Peyer's patch (tissue), 4 donors: Measurements from ENCODE around the gene TRAP1. TPM values are rescaled to one million over a fixed set of nuclear protein-coding genes. Genes with fewer than 3 reads are reported as not detected.
"Not testable (repeated sequence)": the region's sequence is repeated elsewhere in the genome, so short reads cannot be mapped to it uniquely, and the experiment has no call there.

Experiments
- DNase-seq, 3 donors: peaks; one replicate each; pipeline ENCODE4 v3.0.0-alpha.2; 2017 to 2019
- H3K27ac ChIP-seq, 4 donors: fragments of 200-600 bp; sonication (generic); one replicate each; pipeline ENCODE4 v1.5.1; 2016 to 2019
- H3K27me3 ChIP-seq, 2 donors: fragments of 200-600 bp; sonication (generic); one replicate each; pipeline ENCODE4 v1.5.1; 2019
- H3K36me3 ChIP-seq, 3 donors: fragments of 200-600 bp; sonication (generic); one replicate each; pipeline ENCODE4 v1.5.1; 2016 to 2019
- H3K4me1 ChIP-seq, 4 donors: fragments of 200-600 bp; sonication (generic); one replicate each; pipeline ENCODE4 v1.5.1; 2016 to 2019
- H3K4me3 ChIP-seq, 4 donors: fragments of 200-600 bp; sonication (generic); 1 replicate in 3 of 4; 2 replicates in 1 of 4; pipeline ENCODE4 v1.5.1; 2016 to 2019; ENCODE audit warnings: mild to moderate bottlenecking in 1 of 4
- H3K9me3 ChIP-seq, 4 donors: fragments of 200-600 bp; sonication (generic); one replicate each; pipeline ENCODE4 v1.5.1; 2016 to 2019; ENCODE audit warnings: mild to moderate bottlenecking in 1 of 4
- POLR2A ChIP-seq, 2 donors: fragments of 450-650 bp; IDR thresholded peaks; one replicate each; pipeline ENCODE4 v1.5.1; 2017; ENCODE audit warnings: antibody characterized with exemption in 2 of 2, mild to moderate bottlenecking in 2 of 2, moderate library complexity in 2 of 2
- total RNA-seq, 4 donors: library from RNA; depleted of rRNA; stranded (reverse); fragments of >200 nt; gene quantifications; one replicate each; pipeline ENCODE4 v1.1.0, GENCODE V29; 2016
- TF ChIP-seq, protein P1 (sequence below), 6 experiments: fragments of 450-650 bp in 4 of 6; fragments of 200-600 bp in 2 of 6; sonication (generic) in 1 of 6; IDR thresholded peaks; one replicate each; pipeline ENCODE4 v1.5.1; 2017 to 2019; ENCODE audit warnings: antibody characterized with exemption in 6 of 6, mild to moderate bottlenecking in 3 of 6, moderate library complexity in 1 of 6

TRAP1 gene
- total RNA-seq, 4 donors from 2014 or later = 18.9 to 151 (median 52.8) TPM

DNA sequence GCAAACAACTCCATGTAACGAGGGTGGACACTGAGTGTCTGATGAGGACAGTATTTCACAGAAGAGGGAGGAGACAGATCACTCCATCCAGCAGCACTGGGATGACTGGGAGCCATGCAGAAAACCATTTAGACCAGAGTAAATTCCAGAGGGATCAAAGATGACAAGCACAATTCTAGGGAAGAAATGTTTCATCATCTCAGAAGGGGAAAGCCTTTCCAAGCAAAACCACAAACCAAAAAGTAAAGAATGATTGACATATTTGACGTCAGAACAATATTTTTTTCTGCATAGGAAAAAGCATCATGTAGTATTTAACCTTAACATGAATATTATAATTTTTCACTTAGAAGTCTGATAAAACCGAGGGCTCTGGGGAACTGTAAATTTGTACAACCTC lies 58.1 kb downstream of the TRAP1 start:
- Histone ChIP-seq H3K4me1 (no peaks in the 10 kb centered on the region), H3K27ac (no peak overlapping the region), H3K4me3 (no peak overlapping the region), H3K9me3 (no peaks in the 10 kb centered on the region), H3K27me3 (no peaks in the 10 kb centered on the region), H3K36me3 (peaks cover 0 to 82% (median 3%) of the 10 kb centered on the region in 3 donors)
- no peak for DNase-seq
- TF ChIP-seq, protein P1, sequence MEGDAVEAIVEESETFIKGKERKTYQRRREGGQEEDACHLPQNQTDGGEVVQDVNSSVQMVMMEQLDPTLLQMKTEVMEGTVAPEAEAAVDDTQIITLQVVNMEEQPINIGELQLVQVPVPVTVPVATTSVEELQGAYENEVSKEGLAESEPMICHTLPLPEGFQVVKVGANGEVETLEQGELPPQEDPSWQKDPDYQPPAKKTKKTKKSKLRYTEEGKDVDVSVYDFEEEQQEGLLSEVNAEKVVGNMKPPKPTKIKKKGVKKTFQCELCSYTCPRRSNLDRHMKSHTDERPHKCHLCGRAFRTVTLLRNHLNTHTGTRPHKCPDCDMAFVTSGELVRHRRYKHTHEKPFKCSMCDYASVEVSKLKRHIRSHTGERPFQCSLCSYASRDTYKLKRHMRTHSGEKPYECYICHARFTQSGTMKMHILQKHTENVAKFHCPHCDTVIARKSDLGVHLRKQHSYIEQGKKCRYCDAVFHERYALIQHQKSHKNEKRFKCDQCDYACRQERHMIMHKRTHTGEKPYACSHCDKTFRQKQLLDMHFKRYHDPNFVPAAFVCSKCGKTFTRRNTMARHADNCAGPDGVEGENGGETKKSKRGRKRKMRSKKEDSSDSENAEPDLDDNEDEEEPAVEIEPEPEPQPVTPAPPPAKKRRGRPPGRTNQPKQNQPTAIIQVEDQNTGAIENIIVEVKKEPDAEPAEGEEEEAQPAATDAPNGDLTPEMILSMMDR (IDR thresholded peaks at IDR 0.05) = no peak
- TF ChIP-seq POLR2A (IDR thresholded peaks at IDR 0.05) = no peak

DNA sequence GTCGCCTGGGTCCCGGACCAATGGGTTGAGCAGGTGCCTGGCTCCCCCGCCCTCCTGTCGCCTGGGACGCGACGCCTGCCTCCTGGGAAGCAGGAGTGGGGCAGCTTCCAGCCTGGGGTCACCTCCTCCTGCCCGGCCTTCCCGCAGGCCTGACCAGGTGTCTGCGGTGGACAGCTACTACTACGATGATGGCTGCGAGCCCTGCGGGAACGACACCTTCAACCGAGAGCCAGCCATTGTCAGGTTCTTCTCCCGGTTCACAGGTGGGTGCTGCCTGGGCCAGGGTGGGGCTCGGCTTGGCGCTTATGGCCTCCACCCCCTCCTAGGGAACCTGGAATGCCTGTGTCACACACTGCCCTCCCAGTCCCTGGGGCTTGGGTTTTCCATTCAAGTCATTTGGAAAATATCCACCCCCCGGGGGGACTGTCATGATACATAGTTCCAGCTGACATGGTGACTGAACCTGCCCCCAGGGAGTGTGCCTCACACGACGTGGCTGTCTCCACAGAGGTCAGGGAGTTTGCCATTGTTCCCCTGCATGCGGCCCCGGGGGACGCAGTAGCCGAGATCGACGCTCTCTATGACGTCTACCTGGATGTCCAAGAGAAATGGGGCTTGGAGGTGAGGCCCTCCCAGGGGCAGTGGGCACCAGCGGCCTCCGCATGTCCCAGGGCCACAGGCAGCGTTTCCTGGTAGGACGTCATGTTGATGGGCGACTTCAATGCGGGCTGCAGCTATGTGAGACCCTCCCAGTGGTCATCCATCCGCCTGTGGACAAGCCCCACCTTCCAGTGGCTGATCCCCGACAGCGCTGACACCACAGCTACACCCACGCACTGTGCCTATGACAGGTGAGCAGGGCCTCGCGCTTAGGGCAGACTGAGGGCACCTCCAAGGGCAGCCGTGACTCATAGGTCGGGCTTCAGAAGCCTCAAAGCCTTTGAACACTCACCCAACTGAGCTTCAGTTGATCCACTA lies 60.5 kb downstream of the TRAP1 start:
- TF ChIP-seq, protein P1 (IDR thresholded peaks at IDR 0.05) = no peak
- TF ChIP-seq POLR2A (IDR thresholded peaks at IDR 0.05) = no peak
- no peaks in the 10 kb centered on the region for H3K9me3 ChIP-seq
- DNase-seq = peak in 2 of 3 donors; percentile 70 to 76
- peak overlapping the region in 3 of 4 donors; percentile 32 to 96 (median 49) for H3K27ac ChIP-seq
- peaks cover 0 to 74% (median 3%) of the 10 kb centered on the region in 3 donors for H3K36me3 ChIP-seq
- no peaks in the 10 kb centered on the region for H3K27me3 ChIP-seq
- peak overlapping the region in 2 of 4 donors; percentile 61 to 66 for H3K4me3 ChIP-seq
- H3K4me1 ChIP-seq = peaks cover 0 to 4% (median 0%) of the 10 kb centered on the region in 4 donors

DNA sequence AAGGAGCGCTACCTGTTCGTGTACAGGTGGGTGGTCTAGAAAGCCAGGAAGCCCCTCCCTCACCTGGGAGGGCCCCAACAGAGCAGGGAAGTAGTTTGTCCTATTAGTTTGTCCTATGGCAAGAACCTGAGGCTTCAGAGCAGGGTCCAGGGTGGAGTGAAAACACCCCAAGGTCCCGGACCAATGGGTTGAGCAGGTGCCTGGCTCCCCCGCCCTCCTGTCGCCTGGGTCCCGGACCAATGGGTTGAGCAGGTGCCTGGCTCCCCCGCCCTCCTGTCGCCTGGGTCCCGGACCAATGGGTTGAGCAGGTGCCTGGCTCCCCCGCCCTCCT lies 61.2 kb downstream of the TRAP1 start:
- H3K4me3 ChIP-seq = peak overlapping the region in 3 of 4 donors; percentile 26 to 66 (median 61)
- peaks cover 0 to 74% (median 3%) of the 10 kb centered on the region in 3 donors for H3K36me3 ChIP-seq
- not testable (repeated sequence) for H3K9me3 ChIP-seq, H3K27me3 ChIP-seq, H3K4me1 ChIP-seq
- DNase-seq = peak in 1 of 3 donors; percentile 74
- peak; percentile 71 to 76 for TF ChIP-seq POLR2A (IDR thresholded peaks at IDR 0.05)
- peak overlapping the region in 3 of 4 donors; percentile 74 to 96 (median 94) for H3K27ac ChIP-seq

DNA sequence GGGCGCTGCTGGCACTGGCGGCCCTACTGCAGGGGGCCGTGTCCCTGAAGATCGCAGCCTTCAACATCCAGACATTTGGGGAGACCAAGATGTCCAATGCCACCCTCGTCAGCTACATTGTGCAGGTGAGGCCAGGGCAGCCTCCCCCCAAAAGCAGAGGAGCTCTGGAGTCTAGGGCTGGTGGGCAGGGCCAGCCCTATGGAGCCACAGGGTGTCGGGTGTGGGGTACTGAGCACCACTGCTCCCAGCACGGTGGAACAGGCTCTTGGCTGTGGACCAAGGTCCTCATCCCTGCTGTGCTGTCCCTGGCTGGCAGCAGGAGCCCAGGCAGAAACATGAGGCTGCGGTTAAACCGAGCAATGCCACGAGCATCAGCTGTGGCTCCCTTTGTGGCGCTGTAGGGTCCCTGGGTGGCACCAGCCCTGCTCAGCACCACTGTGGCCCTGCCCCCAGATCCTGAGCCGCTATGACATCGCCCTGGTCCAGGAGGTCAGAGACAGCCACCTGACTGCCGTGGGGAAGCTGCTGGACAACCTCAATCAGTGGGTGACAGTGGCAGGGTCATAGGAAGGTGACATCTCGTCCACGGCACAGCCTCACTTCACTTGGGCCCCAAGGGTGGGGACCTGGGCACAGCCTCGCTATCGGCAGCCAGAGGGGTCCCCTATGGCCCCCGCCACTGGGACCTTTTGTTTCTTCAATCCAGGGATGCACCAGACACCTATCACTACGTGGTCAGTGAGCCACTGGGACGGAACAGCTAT lies 61.7 kb downstream of the TRAP1 start:
- peak in 1 of 3 donors; percentile 64 for DNase-seq
- peak overlapping the region in 3 of 4 donors; percentile 74 to 96 (median 94) for H3K27ac ChIP-seq

DNA sequence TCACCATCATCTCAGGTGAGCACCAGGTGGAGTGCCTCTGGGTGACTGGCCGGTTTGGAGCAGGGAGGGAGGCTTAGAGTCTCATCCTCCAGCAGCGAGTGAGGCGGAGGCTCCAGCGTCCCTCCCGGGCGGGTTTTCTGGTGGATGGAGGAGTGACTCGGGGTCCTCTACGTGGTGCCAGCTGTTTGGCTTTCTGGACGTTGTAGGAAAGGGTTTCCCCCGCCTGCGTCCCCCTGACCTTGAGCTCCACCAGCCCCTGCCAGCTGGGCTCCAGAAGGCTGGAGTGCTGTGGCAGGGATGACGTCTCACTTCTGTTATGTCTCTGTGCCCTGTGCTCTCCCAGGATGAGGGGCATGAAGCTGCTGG lies 62.3 kb downstream of the TRAP1 start:
- TF ChIP-seq, protein P1 (IDR thresholded peaks at IDR 0.05) = no peak
- no peak for TF ChIP-seq POLR2A (IDR thresholded peaks at IDR 0.05)
- Histone ChIP-seq H3K4me1 (peaks cover 0 to 4% (median 0%) of the 10 kb centered on the region in 4 donors), H3K36me3 (peaks cover 0 to 69% (median 3%) of the 10 kb centered on the region in 3 donors), H3K9me3 (no peaks in the 10 kb centered on the region), H3K27me3 (no peaks in the 10 kb centered on the region), H3K27ac (peak overlapping the region in 3 of 4 donors; percentile 74 to 96 (median 94)), H3K4me3 (peak overlapping the region in 3 of 4 donors; percentile 26 to 66 (median 61))
- peak in 1 of 3 donors; percentile 57 for DNase-seq

More for the DNA sequence above, 61.7 kb downstream of the TRAP1 start:
- TF ChIP-seq, protein P1 (IDR thresholded peaks at IDR 0.05) = no peak
- TF ChIP-seq POLR2A (IDR thresholded peaks at IDR 0.05) = no peak
- H3K27me3 ChIP-seq = no peaks in the 10 kb centered on the region
- peaks cover 0 to 4% (median 0%) of the 10 kb centered on the region in 4 donors for H3K4me1 ChIP-seq
- peak overlapping the region in 3 of 4 donors; percentile 26 to 66 (median 61) for H3K4me3 ChIP-seq
- H3K9me3 ChIP-seq = no peaks in the 10 kb centered on the region
- H3K36me3 ChIP-seq = peaks cover 0 to 74% (median 3%) of the 10 kb centered on the region in 3 donors
